HPDE6-E6E7 (cell line): Measurements from ENCODE around the gene TXNDC5.
"Not testable (repeated sequence)": the region's sequence is repeated elsewhere in the genome, so short reads cannot be mapped to it uniquely, and the experiment has no call there.

ENCODE experiments used
- DNase-seq: peaks from one replicate; pipeline ENCODE4 v3.0.0; 2011; ENCODE audit warnings: missing footprints; ENCODE audit errors: extremely low spot score

TXNDC5 gene

GRCh38 chr6:7897461-7898192, 13.0 kb downstream of the TXNDC5 start:
- no peak for DNase-seq

DNA sequence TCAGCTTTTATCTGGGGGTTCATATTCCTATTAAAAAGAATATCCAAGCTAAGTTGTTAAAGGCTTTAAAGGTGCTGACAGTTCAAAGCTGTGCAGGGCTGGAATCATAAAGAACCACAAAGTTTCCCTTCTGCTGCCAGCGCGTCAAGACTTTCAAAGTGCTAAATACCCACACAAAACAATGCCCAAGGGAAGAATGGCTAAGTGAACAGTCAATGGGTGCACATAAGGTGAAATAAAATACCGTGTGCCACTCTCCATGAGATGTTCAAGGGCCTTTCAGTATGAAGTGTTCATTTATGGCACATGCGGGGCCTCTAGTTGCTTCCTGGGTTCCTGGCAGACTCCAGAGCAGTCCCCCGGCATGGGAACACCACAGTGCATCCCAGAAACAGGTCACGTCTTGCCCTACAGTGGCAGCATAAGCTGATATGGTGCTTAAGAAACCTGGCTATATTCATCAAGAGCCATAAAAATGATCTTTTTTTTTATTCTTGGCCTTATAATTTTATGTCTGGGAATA, 14.1 kb downstream of the TXNDC5 start:
- DNase-seq = no peak

DNA sequence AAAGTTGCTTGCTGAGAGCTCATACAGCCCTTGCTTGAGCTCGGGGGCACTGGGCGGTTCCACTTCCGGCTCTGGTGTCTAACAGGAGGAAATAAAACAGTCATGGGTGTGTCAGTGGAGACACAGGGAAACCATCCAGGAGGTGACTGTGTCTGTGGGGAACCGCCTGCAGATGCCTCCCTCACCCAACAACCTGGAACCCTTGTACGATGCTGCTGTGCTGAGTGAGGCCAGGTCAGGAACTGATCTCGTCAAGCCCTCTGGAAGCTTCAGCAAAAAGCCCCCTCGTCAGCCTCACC, 15.5 kb downstream of the TXNDC5 start:
- no peak for DNase-seq

DNA sequence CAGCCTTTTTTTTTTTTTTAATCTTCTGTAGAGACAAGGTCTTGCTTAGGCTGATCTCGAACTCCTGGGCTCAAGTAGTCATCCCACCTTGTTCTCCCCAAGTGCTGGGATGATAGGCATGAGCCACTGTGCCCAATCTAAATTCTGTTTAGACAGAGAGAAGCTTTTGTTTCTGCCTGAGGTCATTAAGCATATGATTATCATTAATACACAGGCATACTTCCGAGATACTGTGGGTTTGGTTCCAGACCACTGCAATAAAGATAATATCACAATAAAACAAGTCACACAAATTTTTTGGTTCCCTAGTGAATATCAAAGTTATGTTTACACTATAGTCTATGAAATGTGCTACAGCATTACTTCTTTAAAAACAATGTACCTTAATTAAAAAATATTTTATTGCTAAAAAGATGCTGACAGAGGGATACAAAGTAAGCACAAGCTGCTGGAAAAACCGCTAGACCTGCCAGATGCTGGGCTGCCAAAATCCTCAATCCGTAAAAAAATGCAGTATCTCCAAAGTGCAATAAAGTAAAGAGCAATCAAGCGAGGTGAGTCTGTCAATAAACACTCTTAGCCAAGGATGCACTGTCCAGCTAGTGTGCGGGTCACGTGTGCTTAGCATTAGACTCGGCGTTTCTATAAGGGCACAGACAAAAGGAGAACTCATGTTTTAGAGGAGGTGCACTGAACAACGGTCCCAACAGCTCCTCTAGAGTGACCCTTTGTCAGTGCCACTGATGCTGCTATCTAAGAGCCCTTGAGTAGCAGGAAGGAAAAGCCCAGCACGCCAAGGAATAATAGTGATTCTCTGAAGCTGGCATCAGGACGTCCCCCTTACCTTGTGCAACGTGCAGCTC, 16.1 kb downstream of the TXNDC5 start:
- no peak for DNase-seq

GRCh38 chr6:7893342-7893741, 17.2 kb downstream of the TXNDC5 start:
- no peak for DNase-seq

- not testable (repeated sequence) for DNase-seq
Measured at GRCh38 chr6:7892367-7892766, 18.2 kb downstream of the TXNDC5 start.

GRCh38 chr6:7891078-7891872, 19.3 kb downstream of the TXNDC5 start:
- no peak for DNase-seq

- no peak for DNase-seq
Measured at GRCh38 chr6:7888587-7889357, 21.8 kb downstream of the TXNDC5 start.

- no peak for DNase-seq
Measured at GRCh38 chr6:7887278-7887991, 23.2 kb downstream of the TXNDC5 start.

- DNase-seq = no peak
Measured at GRCh38 chr6:7886132-7886531, 24.5 kb downstream of the TXNDC5 start.

DNA sequence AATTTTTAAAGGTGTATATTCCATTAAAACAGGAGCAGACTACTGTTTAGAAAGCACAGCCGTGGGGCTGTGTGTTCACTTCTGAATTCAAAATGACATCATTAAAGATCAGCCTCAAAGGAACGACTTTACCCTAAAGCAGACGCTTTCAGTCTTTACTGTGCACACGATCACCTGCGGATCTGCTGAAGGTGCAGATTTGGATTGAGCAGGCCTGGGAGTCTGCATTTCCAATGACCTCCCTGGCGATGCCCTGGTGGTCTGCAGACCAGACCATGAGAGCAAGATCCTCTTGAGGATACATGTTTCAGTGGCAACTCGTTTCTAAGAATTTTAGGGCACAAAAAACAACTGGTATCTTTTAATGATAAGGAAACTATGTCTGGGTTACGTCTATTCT, 27.2 kb downstream of the TXNDC5 start:
- no peak for DNase-seq

DNA sequence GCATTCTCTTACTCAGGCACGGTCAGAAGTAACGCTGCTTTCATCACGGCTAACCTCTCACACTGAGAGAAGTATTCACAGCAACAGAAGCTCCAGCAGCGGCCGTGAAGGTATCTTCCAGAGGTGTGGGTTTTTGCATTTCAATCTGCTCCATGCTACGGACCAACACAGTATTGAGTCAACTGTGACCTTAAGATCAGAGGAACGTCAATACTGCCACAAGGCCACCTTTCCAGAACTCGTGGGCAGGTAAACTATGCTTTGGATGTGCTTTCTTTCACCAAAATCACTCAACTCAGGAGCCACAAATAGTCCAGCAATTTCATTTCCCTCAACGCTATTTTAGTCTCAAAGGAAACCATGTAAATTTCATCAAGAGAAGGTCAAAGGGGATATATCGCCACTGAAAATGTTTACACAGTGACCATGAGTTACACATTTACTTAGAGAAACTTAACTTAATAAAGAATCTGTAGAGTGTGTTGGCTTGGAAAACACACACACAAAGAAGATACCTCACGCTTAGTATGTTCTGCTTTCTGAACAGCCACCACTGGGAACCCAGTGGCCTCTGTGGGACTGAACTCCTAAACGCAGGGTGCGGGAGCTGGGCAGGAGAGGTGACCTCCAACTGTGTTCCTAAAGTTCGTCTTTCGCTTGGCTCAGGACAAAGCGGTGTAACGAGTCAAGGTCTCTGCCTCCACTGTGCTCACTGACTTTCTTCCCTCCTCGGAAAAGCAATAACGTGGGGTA, 27.9 kb downstream of the TXNDC5 start:
- DNase-seq = no peak

GRCh38 chr6:7881765-7882500, 28.7 kb downstream of the TXNDC5 start:
- peak; percentile 17 for DNase-seq

DNA sequence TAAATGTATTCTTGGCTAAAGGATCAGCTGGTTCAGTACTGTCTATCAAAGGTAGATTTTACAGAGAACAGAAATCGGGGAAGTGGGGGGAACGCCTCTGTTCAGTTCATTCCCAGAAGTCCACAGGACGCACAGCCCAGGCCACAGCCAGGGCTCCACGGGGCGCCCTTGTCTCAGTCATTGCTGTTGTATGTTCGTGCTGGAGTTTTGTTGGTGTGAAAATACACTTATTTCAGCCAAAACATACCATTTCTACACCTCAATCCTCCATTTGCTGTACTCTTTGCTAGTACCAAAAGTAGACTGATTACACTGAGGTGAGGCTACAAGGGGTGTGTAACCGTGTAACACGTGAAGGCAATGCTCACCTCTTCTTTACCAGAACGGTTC, 29.9 kb downstream of the TXNDC5 start:
- no peak for DNase-seq

DNA sequence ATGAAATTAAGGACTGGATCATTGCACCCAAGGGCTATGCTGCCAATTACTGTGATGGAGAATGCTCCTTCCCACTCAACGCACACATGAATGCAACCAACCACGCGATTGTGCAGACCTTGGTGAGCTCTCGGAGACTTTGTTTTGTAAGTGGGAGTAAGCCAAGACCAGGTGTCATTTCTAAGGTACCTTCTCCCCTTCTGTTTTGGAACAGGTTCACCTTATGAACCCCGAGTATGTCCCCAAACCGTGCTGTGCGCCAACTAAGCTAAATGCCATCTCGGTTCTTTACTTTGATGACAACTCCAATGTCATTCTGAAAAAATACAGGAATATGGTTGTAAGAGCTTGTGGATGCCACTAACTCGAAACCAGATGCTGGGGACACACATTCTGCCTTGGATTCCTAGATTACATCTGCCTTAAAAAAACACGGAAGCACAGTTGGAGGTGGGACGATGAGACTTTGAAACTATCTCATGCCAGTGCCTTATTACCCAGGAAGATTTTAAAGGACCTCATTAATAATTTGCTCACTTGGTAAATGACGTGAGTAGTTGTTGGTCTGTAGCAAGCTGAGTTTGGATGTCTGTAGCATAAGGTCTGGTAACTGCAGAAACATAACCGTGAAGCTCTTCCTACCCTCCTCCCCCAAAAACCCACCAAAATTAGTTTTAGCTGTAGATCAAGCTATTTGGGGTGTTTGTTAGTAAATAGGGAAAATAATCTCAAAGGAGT, 30.4 kb downstream of the TXNDC5 start:
- no peak for DNase-seq

DNA sequence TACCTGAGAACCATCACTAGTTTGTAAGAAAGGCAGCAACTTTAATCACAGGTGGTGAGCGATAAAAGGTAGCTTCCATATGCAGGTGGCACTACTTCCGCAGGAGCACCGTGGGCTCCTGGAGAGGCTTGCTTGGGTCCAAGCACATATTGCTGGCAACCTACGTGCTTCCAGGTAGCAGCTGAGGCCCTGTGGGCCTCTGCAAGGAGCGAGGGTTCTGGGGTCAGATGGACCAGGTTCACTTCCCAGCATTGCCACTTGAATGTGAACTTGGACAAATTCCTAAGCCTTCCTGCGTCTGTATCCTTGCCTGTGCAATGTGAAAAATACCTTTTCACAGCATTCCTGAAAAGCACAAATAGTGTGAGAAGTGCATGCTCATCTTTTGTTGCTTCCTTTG, 31.0 kb downstream of the TXNDC5 start:
- no peak for DNase-seq

GRCh38 chr6:7879043-7879442, 31.5 kb downstream of the TXNDC5 start:
- no peak for DNase-seq

DNA sequence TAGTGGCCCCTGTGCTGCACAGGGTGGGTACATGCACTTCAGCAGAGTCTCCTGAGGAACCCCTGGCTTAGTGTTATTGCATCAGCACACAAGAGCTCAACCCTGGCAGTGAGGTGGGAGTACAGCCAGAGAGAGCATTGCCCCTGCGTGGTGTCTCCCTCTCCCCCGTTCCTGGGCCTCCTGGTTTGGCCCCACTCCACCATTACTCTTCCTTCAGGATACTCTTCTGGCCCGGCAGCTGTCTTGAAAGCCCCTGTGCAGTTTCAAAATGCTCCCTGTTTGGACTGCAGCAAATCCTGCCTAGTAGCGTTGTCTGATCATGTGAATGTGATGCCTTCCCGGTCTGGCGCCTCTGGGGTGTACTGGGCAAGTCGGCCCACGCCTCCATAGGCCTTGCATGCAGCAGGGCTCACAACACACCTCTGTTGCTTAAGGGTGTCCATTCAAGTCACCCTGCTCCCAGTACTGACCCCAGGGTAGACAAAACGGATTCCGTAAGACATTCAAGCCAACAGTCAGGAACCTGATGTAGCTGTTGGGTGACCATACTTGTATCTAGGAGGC, 32.1 kb downstream of the TXNDC5 start:
- no peak for DNase-seq
